Duodenal mucosa (tissue), 2 donors: ENCODE data around the gene REV3L.
"Not testable (repeated sequence)": the region's sequence is repeated elsewhere in the genome, so short reads cannot be mapped to it uniquely, and the experiment has no call there.

Experiments used
- H3K27ac ChIP-seq: one replicate; pipeline ENCODE4 v1.7.0; 2013; ENCODE audit warnings: low read depth, low read length
- H3K27me3 ChIP-seq, 2 donors: one replicate each; pipeline ENCODE4 v1.7.0; 2013; ENCODE audit warnings: low read length in 2 of 2, control low read depth in 1 of 2; ENCODE audit not compliant: insufficient read depth in 2 of 2, control insufficient read depth in 1 of 2
- H3K36me3 ChIP-seq, 2 donors: one replicate each; pipeline ENCODE4 v1.7.0; 2013; ENCODE audit warnings: low read length in 2 of 2, control low read depth in 1 of 2; ENCODE audit not compliant: insufficient read depth in 2 of 2, control insufficient read depth in 1 of 2
- H3K4me1 ChIP-seq, 2 donors: one replicate each; pipeline ENCODE4 v1.7.0; 2013; ENCODE audit warnings: low read length in 2 of 2, control low read depth in 1 of 2; ENCODE audit not compliant: insufficient read depth in 2 of 2, control insufficient read depth in 1 of 2
- H3K4me3 ChIP-seq, 2 donors: one replicate each; pipeline ENCODE4 v1.7.0; 2013; ENCODE audit warnings: low read length in 2 of 2, low read depth in 1 of 2
- H3K9ac ChIP-seq, 2 donors: one replicate each; pipeline ENCODE4 v1.7.0; 2013; ENCODE audit warnings: low read length in 2 of 2, low read depth in 1 of 2
- H3K9me3 ChIP-seq, 2 donors: one replicate each; pipeline ENCODE4 v1.7.0; 2013; ENCODE audit warnings: low read length in 2 of 2, control low read depth in 1 of 2; ENCODE audit not compliant: control insufficient read depth in 1 of 2

REV3L gene

DNA sequence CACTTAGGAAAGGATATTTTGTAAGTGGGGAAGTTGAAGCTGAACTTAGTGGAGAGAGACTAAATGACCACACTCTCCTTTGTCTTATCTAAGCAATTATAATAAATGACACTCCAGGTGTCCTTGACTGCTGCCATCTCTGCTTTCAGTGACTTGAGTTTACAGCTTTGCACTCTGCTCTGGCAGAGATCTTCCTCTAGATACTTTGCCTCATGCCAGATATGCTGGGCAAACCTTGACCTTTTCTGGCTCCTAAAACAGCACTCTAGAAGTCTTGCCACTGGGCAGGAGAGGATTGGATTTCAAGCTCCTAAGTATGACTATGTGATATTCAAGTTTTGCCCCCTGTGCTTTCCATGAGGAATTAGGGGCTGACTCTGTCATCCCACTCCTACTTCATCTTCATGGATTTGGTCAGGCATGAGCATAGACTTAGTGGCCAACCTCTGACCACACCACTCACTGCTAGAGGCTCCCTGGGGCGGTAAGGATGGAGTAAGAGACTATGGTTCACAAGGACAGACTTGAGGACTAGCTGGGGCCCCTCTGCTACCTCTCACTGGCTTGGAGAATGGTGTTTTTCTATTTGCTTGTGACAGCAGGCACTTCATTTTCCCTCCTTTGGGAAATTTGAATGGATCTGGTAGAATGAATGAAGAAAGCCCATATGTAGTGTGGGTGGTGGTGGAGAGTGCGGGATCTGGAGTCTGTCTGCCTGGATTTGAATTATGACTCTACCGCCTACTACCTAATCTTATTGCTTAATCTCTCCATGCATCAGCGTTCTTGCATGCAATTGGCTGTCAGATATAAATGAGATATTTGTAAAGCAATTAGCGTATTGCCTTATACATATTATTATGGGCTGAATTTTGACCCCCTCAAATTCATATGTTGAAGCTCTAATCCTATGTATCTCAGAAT, 191.4 kb downstream of the REV3L start:
- Histone ChIP-seq H3K9ac (no peak overlapping the region), H3K36me3 (peaks cover 0 to 5% of the 10 kb centered on the region in 2 donors), H3K4me1 (peaks cover 27 to 36% of the 10 kb centered on the region in 2 donors), H3K27ac (no peak overlapping the region), H3K4me3 (peak overlapping the region in 1 of 2 donors; percentile 5), H3K9me3 (no peaks in the 10 kb centered on the region), H3K27me3 (no peaks in the 10 kb centered on the region)

DNA sequence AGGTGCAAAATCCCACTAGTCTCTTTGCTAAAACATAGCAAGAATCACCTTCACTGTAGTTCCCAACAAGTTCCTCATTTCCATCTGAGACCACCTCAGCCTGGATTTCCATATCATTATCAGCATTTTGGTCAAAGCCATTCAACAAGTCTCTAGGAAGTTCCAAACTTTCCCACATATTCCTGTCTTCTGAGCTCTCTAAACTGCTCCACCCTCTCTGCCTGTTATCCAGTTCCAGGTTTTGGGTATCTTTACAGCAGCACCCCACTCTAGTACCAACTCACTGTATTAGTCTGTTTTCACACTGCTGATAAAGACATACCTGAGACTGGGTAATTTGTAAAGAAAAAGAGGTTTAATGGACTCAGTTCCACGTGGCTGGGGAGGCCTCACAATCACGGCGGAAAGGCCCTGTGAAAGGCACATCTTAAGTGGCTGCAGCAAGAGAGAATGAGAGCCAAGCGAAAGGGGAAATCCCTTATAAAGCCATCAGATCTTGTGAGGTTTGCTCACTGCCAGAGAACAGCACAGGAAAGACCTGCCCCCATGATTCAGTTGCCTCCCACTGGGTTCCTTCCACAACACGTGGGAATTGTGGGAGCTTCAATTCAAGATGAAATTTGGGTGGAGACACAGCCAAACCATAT, 192.2 kb downstream of the REV3L start:
- H3K27ac ChIP-seq, H3K9ac ChIP-seq, H3K36me3 ChIP-seq, H3K27me3 ChIP-seq, H3K9me3 ChIP-seq, H3K4me3 ChIP-seq: not testable (repeated sequence)
- peaks cover 27 to 36% of the 10 kb centered on the region in 2 donors for H3K4me1 ChIP-seq

DNA sequence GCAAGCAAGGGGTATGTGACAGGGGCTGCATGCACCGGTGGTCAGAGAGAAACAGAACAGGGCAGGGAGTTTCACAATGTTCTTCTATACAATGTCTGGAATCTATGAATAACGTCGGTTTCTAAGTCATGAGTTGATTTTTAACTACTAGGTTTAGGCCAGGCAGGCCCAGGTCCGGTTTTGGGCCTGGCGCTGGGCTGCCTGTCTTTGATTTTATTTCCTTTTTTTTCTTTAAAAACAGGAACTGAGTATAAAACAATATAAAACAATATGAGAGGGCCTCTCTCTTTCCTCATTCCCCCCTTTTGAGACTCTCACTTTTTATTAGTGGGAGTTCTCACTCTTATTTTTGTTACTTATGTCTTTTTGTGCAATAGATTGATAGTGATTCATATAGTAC, 198.7 kb downstream of the REV3L start:
- not testable (repeated sequence) for H3K27ac ChIP-seq, H3K27me3 ChIP-seq, H3K9me3 ChIP-seq, H3K36me3 ChIP-seq, H3K9ac ChIP-seq, H3K4me3 ChIP-seq, H3K4me1 ChIP-seq

DNA sequence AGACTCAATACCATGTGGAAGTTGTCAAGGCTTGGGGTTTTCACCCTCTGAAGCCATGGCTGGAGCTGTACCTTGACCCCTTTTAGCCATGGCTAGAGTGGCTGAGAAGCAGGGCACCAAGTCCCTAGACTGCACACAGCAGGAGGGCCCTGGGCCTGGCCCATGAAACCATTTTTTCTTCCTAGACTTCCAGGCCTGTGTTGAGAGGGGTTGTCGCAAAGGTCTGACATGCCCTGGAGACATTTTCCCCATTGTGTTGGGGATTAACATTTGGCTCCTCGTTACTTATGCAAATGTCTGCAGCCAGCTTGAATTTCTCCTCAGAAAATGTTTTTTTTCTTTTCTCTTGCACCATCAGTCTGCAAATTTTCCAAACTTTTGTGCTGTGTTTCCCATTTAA, 199.3 kb downstream of the REV3L start:
- no peaks in the 10 kb centered on the region for H3K27me3 ChIP-seq
- H3K9me3 ChIP-seq: no peaks in the 10 kb centered on the region
- no peak overlapping the region for H3K4me3 ChIP-seq
- H3K36me3 ChIP-seq: peaks cover 3 to 10% of the 10 kb centered on the region in 2 donors
- no peak overlapping the region for H3K27ac ChIP-seq
- H3K4me1 ChIP-seq: peaks cover 7 to 8% of the 10 kb centered on the region in 2 donors
- H3K9ac ChIP-seq: no peak overlapping the region

DNA sequence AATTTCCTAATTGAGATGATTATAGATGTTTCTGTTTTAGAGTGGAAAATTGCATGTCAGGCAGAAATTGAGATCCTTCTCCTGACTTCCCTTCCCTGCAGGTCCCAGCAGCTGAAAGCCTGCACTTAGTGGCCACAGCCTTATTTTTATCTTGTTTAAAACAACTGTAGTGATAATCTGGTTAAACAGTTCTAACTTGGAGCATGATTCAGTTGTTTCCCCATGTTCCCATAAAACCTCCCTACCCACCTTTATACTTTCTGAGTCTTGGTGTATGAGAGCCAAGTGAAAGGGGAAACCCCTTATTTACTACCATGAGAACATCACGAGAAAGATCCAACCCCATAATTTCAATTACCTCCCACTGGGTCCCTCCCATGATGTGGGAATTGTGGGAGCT, 200.5 kb downstream of the REV3L start:
- peaks cover 7 to 16% of the 10 kb centered on the region in 2 donors for H3K4me1 ChIP-seq

DNA sequence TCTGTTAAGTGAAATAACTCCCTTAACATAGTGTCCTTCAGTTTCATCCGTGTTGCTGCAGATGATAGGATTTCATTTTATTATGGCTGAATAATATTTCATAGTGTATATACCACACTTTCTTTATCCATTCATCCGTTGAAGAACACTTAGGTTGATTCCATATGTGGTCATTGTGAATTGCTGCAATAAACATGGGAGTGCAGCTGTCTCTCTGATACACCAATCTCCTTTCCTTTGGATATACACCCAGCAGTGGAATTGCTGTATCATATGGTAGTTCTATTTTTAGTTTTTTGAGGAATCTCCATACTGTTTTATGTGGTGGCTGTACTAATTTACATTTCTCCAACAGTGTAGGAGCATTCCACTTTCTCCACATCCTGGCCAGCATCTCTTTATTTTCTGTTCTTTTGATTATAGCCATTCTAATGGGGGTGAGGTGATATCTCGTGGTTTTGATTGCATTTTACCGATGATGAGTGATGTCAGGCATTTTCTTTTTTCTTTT, 202.5 kb downstream of the REV3L start:
- peaks cover 7 to 16% of the 10 kb centered on the region in 2 donors for H3K4me1 ChIP-seq
- no peaks in the 10 kb centered on the region for H3K9me3 ChIP-seq
- H3K36me3 ChIP-seq: peaks cover 15 to 33% of the 10 kb centered on the region in 2 donors
- no peak overlapping the region for H3K4me3 ChIP-seq
- H3K27ac ChIP-seq: no peak overlapping the region
- H3K27me3 ChIP-seq: no peaks in the 10 kb centered on the region
- H3K9ac ChIP-seq: no peak overlapping the region

More for the DNA sequence above, 200.5 kb downstream of the REV3L start:
- Histone ChIP-seq H3K9ac (no peak overlapping the region), H3K9me3 (no peaks in the 10 kb centered on the region), H3K27me3 (no peaks in the 10 kb centered on the region), H3K36me3 (peaks cover 6 to 15% of the 10 kb centered on the region in 2 donors), H3K27ac (no peak overlapping the region), H3K4me3 (no peak overlapping the region)

DNA sequence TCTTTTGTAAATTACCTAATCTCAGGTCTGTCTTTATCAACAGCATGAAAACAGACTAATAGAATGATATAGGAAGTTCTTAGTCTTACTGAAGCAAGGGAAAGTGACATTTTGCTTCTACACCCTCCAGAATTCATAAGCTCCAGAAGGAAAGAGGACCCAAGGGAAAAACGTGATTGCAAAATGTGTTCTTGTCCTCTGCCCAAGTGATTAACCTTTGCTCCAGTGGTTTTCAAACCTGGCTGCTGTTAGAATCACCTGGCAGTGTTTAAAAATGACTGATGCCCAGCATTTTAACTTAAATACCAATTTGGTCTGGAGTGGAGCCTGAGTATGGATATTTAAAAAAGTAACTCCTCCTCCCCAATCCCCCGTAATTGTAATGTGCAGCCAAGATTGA, 204.3 kb downstream of the REV3L start:
- Histone ChIP-seq H3K36me3 (peaks cover 18 to 50% of the 10 kb centered on the region in 2 donors), H3K9ac (no peak overlapping the region), H3K9me3 (peaks cover 5 to 12% of the 10 kb centered on the region in 2 donors), H3K4me3 (no peak overlapping the region), H3K27ac (no peak overlapping the region), H3K27me3 (no peaks in the 10 kb centered on the region), H3K4me1 (peaks cover 7 to 16% of the 10 kb centered on the region in 2 donors)

DNA sequence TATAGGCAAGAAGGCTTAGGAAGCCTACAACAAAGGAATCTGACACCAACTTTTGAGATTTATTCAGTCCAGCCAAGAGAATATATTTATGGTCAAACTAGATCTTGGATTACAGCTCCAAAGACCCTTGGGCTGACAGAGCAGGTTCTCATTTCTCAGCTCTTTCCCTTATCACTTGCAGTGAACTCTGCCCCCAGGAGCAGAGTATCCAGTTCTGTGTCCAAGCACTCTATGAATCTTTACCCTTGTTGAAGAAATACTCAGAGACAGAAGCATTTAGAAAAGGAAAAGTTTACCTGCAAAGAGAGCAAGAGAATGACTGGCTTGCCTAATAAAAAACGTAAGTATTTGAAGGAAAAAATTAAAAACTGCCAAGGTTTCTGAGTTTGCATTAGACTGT, 205.2 kb downstream of the REV3L start:
- H3K9me3 ChIP-seq: peaks cover 5 to 12% of the 10 kb centered on the region in 2 donors
- H3K36me3 ChIP-seq: peaks cover 21 to 58% of the 10 kb centered on the region in 2 donors
- H3K4me1 ChIP-seq: peaks cover 7 to 16% of the 10 kb centered on the region in 2 donors
- no peak overlapping the region for H3K9ac ChIP-seq
- H3K27ac ChIP-seq: no peak overlapping the region
- H3K4me3 ChIP-seq: no peak overlapping the region
- H3K27me3 ChIP-seq: no peaks in the 10 kb centered on the region

DNA sequence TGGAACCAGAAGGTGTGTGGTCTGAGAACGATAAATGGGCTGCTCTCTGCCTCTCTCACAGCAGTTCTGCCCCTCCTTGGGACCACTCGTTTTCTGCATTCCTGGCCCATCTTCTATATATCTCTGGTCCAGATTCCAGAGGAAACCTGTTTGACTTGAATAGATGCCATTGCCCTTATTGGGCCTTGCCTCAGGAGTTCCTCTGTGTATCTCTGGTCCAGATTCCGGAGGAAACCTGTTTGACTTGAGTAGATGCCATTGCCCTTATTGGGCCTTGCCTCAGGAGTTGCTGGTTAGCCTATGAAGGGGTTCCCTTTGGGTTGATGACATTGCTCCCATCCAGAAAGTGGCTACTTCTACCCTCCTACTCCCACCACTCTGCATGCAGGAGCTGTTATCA, 206.3 kb downstream of the REV3L start:
- Histone ChIP-seq H3K4me1 (peaks cover under 1 to 9% of the 10 kb centered on the region in 2 donors), H3K9ac (no peak overlapping the region), H3K27me3 (no peaks in the 10 kb centered on the region), H3K36me3 (peaks cover 21 to 58% of the 10 kb centered on the region in 2 donors), H3K27ac (no peak overlapping the region), H3K9me3 (peaks cover 5 to 12% of the 10 kb centered on the region in 2 donors), H3K4me3 (no peak overlapping the region)

DNA sequence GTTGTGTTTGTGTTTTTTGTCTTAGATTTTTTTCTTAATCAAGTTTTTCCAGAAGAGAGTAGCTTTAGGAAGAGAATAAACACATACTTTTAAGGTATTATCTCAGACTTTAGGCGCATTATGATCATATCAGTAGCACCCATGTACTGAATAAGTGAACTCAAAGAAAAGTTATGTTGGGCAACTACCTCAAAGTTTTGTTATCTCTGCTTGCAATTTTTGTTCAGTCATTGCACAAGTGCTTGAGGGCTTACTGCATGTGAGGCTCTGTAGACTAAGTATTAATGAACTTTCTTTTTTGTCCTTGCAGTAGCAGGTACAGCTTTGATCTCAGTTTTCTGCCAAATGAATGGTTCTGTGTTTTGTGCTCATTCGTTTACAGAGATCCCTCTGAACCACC, 206.7 kb downstream of the REV3L start:
- Histone ChIP-seq H3K9ac (no peak overlapping the region), H3K9me3 (peaks cover 5 to 12% of the 10 kb centered on the region in 2 donors), H3K36me3 (peaks cover 21 to 58% of the 10 kb centered on the region in 2 donors), H3K4me3 (no peak overlapping the region), H3K27ac (no peak overlapping the region), H3K4me1 (peaks cover 0 to 9% of the 10 kb centered on the region in 2 donors), H3K27me3 (no peaks in the 10 kb centered on the region)
